ENCODE results near the gene PIGO. TPM values are rescaled to one million over a fixed set of nuclear protein-coding genes. Genes with fewer than 3 reads are reported as not detected.

Gene PIGO
- polyA plus RNA-seq, 1 of the 3 experiments (the other 2 are of a cell fraction) = 31.0 TPM

- Histone ChIP-seq H3K79me2 (ENCODE audit: insufficient read depth) (peaks cover 78% of the 10 kb centered on the region), H3K9ac (no peak overlapping the region), H3K9me3 (no peaks in the 10 kb centered on the region), H4K20me1 (ENCODE audit: insufficient read depth) (peaks cover 72% of the 10 kb centered on the region), H3F3A (replicated peaks; ENCODE audit: insufficient read depth) (peaks cover 24% of the 10 kb centered on the region), H3K27me3 (ENCODE audit: insufficient read depth) (no peaks in the 10 kb centered on the region), H2AFZ (ENCODE audit: low read depth) (no peak overlapping the region), H3K4me3 (ENCODE audit: low read depth in 2 of 2, low read length in 1 of 2) (no peak overlapping the region), H3K9me2 (no peaks in the 10 kb centered on the region), H3K4me1 (ENCODE audit: control insufficient read depth in 1 of 2, insufficient read depth in 2 of 2, low read depth in 1 of 2, low read length in 1 of 2) (peaks cover 21 to 22% of the 10 kb centered on the region in 2 experiments), H3K4me2 (peak overlapping the region; percentile 95), H3K27ac (ENCODE audit: low read depth in 2 of 2, low read length in 1 of 2) (no peak overlapping the region), H3K36me3 (replicated peaks in 1 of 2; ENCODE audit: control insufficient read depth in 1 of 2, insufficient read depth in 2 of 2, low read length in 1 of 2) (peaks cover 47 to 57% of the 10 kb centered on the region in 2 experiments)
- POLR2A ChIA-PET = no interaction called here
- no peak for DNase-seq
- CTCF ChIA-PET = interaction anchor here (1.0 to 1.2 kb wide), 2 partner anchors 47 to 74 kb away, joined by 3 read pairs; partner anchors contain the start of gene ATOSB
- WGBS (ENCODE audit: low lambda C conversion rate) = 79% methylated on average over 4 of the region's 4 CpGs
- TF ChIP-seq IRF3 (IDR thresholded peaks at IDR 0.05; ENCODE audit: low read depth, low read length) = no peak
- no peak for TF ChIP-seq FOXM1 (IDR thresholded peaks at IDR 0.05; ENCODE audit: low read depth)
Measured at GRCh38 chr9:35069020-35069419, 27.4 kb downstream of the PIGO start.

GRCh38 chr9:35067056-35067455 lies 29.3 kb downstream of the PIGO start:
- Histone ChIP-seq H3K27ac (ENCODE audit: low read depth in 2 of 2, low read length in 1 of 2) (no peak overlapping the region), H3K4me3 (ENCODE audit: low read depth in 2 of 2, low read length in 1 of 2) (no peak overlapping the region), H2AFZ (ENCODE audit: low read depth) (no peak overlapping the region), H3K9me3 (no peaks in the 10 kb centered on the region), H3K36me3 (replicated peaks in 1 of 2; ENCODE audit: control insufficient read depth in 1 of 2, insufficient read depth in 2 of 2, low read length in 1 of 2) (peaks cover 58 to 73% of the 10 kb centered on the region in 2 experiments), H3K27me3 (ENCODE audit: insufficient read depth) (no peaks in the 10 kb centered on the region), H3K4me2 (no peak overlapping the region), H3K9ac (no peak overlapping the region), H3K4me1 (ENCODE audit: control insufficient read depth in 1 of 2, insufficient read depth in 2 of 2, low read depth in 1 of 2, low read length in 1 of 2) (peaks cover 16 to 18% of the 10 kb centered on the region in 2 experiments; a peak in 3 of 4 replicates), H3K9me2 (no peaks in the 10 kb centered on the region), H4K20me1 (ENCODE audit: insufficient read depth) (peaks cover 73% of the 10 kb centered on the region), H3F3A (replicated peaks; ENCODE audit: insufficient read depth) (peaks cover 11% of the 10 kb centered on the region), H3K79me2 (ENCODE audit: insufficient read depth) (peaks cover 86% of the 10 kb centered on the region)
- TF ChIP-seq IRF3 (IDR thresholded peaks at IDR 0.05; ENCODE audit: low read depth, low read length) (no peak), FOXM1 (IDR thresholded peaks at IDR 0.05; ENCODE audit: low read depth) (no peak)
- CTCF ChIA-PET = interaction anchor here (0.6 to 1.9 kb wide), 5 partner anchors 10 to 815 kb away, joined by 3 to 6 read pairs (median 4); partner anchors contain the start of gene PIGO
- WGBS (ENCODE audit: low lambda C conversion rate) = 100% methylated on average over 1 of the region's 1 CpG
- POLR2A ChIA-PET = interaction anchor here (1.4 kb wide), 1 partner anchor 13 kb away, joined by 5 read pairs; the partner anchor contains the start of gene FANCG
- no peak for DNase-seq

GRCh38 chr9:35060548-35061207 lies 35.7 kb downstream of the PIGO start:
- 94% methylated on average over 9 of the region's 11 CpGs for WGBS (ENCODE audit: low lambda C conversion rate)
- TF ChIP-seq TEAD4 (IDR thresholded peaks at IDR 0.05; ENCODE audit: borderline replicate concordance, insufficient read depth) = no peak
- TF ChIP-seq ELF1 (IDR thresholded peaks at IDR 0.05) = no peak
- TF ChIP-seq CHD2 (IDR thresholded peaks at IDR 0.05; ENCODE audit: low read length, partially characterized antibody) = no peak
- no peak for TF ChIP-seq IRF3 (IDR thresholded peaks at IDR 0.05; ENCODE audit: low read depth, low read length)
- TF ChIP-seq TAF1 (IDR thresholded peaks at IDR 0.05; ENCODE audit: borderline replicate concordance, low read depth, low read length) = no peak
- TF ChIP-seq CTCF (IDR thresholded peaks at IDR 0.05) = no peak
- no peak for TF ChIP-seq NRF1 (IDR thresholded peaks at IDR 0.05; ENCODE audit: low read depth, low read length)
- CTCF ChIA-PET = interaction anchor here (0.5 to 3.4 kb wide), 4 partner anchors 10 to 161 kb away, joined by 3 to 20 read pairs (median 4); no protein-coding TSS in a partner anchor

More at GRCh38 chr9:35060548-35061207, 35.7 kb downstream of the PIGO start:
- no peak overlapping the region for H2AFZ ChIP-seq (ENCODE audit: low read depth)
- POLR2A ChIA-PET = no interaction called here
- H3K9me3 ChIP-seq = no peaks in the 10 kb centered on the region
- no peaks in the 10 kb centered on the region for H3K27me3 ChIP-seq (ENCODE audit: insufficient read depth)
- peaks cover 39% of the 10 kb centered on the region for H3K79me2 ChIP-seq (ENCODE audit: insufficient read depth)
- H4K20me1 ChIP-seq (ENCODE audit: insufficient read depth) = peaks cover 21% of the 10 kb centered on the region; the same call in 1 of the 2 replicates
- H3F3A ChIP-seq (replicated peaks; ENCODE audit: insufficient read depth) = peaks cover 28% of the 10 kb centered on the region
- H3K9me2 ChIP-seq = no peaks in the 10 kb centered on the region
- H3K36me3 ChIP-seq (replicated peaks in 1 of 2; ENCODE audit: control insufficient read depth in 1 of 2, insufficient read depth in 2 of 2, low read length in 1 of 2) = peaks cover 96% of the 10 kb centered on the region in 2 experiments
- H3K4me2 ChIP-seq = no peak overlapping the region
- no peak overlapping the region for H3K27ac ChIP-seq (ENCODE audit: low read depth in 2 of 2, low read length in 1 of 2)
- H3K9ac ChIP-seq = no peak overlapping the region
- no peaks in the 10 kb centered on the region for H3K4me1 ChIP-seq (ENCODE audit: control insufficient read depth in 1 of 2, insufficient read depth in 2 of 2, low read depth in 1 of 2, low read length in 1 of 2)
- no peak overlapping the region for H3K4me3 ChIP-seq (ENCODE audit: low read depth in 2 of 2, low read length in 1 of 2)
- no peak for DNase-seq
